NCI-H2196 (cell line): ENCODE results near the gene STRIP1.
"Not testable (repeated sequence)": the region's sequence is repeated elsewhere in the genome, so short reads cannot be mapped to it uniquely, and the experiment has no call there.

Experiments used
- DNase-seq: peaks from one replicate; lab custom pipeline; 2025; ENCODE audit not compliant: unreplicated experiment; lab: John Stamatoyannopoulos, UW

Gene STRIP1

DNA sequence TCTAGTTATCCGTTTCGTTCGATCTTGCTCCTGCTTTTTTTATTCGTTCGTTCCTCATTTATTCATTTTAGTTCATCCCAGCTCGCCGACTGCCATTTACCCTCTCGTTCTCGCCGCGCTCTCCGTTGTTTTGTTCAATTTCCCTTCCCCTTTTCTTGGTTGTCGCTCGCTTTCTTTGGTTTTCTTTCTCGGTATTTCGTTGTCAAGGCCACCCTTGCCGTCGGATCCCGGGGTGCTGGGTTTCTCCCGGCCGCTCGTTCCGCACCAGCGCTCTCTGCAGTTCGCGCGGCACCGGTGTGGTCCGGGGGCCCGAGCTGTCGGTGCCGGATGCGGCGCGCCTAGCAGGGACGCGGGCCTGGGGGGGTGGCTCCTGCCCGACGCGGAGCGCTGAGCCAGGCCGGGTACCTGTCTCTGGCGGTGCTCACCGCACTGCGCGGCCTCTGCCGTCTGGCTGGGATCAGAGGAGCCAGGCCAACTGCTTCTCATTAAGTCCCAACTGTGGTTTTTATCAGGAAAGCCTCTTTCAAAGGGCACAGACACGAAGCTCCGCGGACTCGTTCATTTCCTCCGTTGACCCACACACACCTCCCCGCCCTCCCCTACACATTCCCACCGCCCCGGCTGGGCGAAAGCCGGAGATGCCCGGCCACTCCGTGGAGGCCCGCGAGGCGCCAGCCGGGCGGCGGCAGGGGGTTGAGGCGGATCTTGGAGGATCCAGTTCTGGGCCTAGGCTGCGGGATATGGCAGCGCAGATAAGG lies 34.4 kb downstream of the STRIP1 start:
- DNase-seq = no peak

- no peak for DNase-seq
Measured at GRCh38 chr1:110069404-110070281, 35.2 kb downstream of the STRIP1 start.

- no peak for DNase-seq
Measured at GRCh38 chr1:110070282-110070669, 35.9 kb downstream of the STRIP1 start.

GRCh38 chr1:110070671-110071242 lies 36.3 kb downstream of the STRIP1 start, which contains the start of gene ALX3:
TSS of gene ALX3 (minus strand) at chr1:110070672. CDS start at chr1:110070612, 60 bp downstream.
- no peak for DNase-seq

DNA sequence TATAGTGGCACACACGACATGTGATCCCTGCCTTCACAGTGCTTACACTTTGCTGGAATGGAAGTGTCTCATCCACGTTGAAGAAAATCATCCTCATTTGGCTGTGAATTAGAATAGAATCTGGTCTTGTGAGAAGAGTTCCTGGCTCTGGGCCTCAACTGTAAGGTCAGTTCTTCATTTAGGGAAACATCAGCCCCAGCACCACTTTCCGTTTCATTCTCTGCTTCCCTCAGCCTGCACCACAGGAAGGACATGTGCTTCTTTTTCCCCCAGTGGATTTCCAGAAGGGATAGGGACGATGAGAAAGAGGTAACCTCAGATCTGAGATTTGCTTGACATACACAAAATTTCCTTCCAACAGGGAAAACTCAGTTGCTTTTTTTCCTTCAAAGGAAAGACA lies 39.7 kb downstream of the STRIP1 start:
- no peak for DNase-seq

DNA sequence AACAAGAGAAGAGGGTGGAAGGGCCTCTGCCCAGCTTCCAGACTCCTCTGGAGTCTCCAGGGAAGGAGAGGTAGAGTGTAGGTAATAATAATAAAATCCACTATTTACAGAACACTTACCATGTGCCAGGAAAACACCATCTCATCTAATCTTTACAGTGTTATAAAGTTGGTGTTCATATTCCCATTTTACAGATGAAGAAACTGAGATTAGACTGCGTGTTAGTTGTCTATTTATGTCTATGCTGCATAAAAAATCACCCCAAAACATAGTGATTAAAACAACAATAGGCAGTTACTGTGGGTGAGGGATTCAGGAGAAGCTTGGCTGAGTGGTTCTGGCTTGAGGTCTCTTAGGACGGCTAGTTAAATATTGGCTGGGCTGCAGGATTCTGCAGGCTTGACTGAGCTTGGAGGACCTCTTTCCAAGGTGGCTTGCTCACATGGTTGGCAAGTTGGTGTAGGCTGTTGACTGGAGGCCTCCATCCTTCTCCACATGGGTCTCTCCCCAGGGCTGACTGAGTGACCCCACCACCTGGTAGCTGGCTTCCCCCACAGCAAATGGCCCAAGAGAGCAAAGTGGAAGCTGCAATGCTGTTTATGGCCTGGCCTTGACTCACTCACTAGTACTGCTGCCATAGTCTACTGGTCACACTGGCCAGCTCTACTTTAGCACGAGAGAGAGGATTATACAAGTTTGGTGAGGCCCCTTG lies 42.5 kb downstream of the STRIP1 start:
- DNase-seq = no peak

GRCh38 chr1:110079995-110080394 lies 45.6 kb downstream of the STRIP1 start:
- DNase-seq = not testable (repeated sequence)

DNA sequence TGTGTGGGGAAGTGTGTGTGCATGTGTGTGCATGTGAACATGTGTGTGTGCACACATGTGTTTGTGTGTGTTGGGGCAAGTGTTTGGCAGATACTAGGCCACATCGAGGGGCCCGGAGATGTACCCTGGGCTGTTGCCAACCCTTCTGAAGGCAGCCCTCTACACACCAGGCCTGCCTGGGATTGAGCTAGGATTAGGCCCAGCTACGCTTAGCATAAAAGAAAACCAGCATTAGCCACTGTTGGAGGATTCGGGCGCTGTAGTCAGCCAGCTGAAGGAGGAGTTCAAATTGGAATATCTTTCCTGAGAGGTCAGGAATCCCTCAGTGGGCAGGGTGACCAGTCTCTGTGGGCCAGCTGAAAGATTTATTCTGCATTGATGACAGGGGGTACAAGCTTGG lies 46.6 kb downstream of the STRIP1 start:
- DNase-seq = no peak

DNA sequence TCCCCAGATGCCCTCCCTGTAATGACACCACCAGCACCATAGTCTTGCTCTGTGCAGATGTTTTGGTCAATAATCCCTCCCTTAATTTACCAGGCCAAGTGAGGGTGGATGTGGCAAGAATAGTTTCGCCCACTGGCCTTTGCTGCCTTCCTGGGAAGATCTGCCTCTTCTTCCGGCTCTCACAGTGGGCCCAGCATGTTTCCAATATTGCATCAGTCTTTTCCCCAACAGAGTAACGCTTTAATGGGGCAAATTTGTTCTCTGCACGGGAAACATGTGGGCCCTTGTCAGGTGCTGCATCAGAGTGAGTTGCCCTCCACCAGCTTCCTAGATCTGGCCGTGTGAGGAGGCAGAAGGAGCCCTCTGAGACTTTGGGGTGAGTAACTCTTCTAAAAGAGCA lies 48.1 kb downstream of the STRIP1 start:
- no peak for DNase-seq

GRCh38 chr1:110083061-110083865 lies 48.8 kb downstream of the STRIP1 start:
- no peak for DNase-seq

DNA sequence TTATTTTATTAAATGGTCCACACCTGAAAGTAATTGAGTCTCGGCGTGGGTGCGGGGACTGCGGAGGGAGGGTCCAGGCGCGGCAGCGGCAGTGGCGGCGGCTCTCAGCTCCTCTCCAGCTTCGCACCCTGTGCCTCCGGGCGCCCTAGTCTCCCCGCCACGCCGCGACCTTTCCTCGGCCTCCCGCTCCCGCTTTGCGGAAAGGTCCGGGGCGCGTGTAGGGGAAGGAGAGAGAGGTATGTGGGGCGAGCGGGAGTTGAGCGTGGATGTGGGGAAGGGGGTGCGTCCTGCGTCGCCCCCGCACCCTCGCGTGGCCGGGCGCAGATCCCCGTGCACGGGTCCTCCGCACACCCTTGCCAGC lies 49.4 kb downstream of the STRIP1 start:
- DNase-seq = no peak

- no peak for DNase-seq
Measured at GRCh38 chr1:110084227-110085078, 50.0 kb downstream of the STRIP1 start.

- DNase-seq = no peak
Measured at GRCh38 chr1:110085671-110086070, 51.2 kb downstream of the STRIP1 start.

- no peak for DNase-seq
Measured at GRCh38 chr1:110086961-110087360, 52.5 kb downstream of the STRIP1 start.

DNA sequence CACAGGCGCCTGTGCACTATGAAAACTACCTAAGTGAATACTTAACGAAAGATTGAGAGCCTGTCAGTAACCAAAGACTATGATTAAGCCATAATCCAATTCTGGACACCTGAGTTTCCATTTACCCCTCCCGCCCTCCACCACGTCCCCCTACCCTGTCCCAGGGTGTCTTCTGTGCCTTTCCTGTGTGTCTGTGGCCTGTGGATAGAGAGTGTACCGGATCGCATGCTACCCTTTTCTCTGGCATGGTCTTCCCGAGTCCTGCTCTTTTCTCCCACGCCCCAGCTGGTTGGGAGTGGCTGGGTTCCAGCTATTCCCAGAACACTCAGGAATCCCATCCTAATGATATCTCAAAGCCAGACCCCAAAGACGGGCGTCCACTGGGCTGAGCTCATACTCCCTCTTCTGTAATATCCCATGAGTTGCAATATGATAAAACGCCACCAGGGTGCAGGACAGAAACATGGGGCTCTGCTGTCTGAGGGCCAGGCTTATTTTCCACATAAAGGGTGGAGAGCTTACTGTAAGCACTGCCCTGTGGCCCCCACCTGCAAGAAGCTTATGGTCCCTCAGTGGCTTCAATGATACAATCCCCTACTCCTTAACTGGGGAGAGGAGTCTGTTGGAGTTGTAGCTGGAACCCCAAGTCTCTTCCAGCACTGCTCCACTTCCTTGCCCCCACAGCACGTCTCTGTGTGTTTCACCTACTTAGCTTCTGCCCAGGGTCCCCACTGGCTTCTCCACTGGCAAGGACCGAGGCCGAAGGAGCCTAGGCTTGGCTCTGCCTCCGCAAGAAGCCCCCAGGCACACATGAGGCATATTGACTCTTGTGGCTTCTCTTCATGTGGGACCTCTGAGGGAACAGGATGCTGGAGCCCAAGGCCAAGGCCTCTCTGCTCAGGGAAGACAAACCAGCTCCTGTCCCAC lies 53.7 kb downstream of the STRIP1 start:
- DNase-seq = peak; percentile 79

- DNase-seq = no peak
Measured at GRCh38 chr1:110088739-110089316, 54.4 kb downstream of the STRIP1 start.

DNA sequence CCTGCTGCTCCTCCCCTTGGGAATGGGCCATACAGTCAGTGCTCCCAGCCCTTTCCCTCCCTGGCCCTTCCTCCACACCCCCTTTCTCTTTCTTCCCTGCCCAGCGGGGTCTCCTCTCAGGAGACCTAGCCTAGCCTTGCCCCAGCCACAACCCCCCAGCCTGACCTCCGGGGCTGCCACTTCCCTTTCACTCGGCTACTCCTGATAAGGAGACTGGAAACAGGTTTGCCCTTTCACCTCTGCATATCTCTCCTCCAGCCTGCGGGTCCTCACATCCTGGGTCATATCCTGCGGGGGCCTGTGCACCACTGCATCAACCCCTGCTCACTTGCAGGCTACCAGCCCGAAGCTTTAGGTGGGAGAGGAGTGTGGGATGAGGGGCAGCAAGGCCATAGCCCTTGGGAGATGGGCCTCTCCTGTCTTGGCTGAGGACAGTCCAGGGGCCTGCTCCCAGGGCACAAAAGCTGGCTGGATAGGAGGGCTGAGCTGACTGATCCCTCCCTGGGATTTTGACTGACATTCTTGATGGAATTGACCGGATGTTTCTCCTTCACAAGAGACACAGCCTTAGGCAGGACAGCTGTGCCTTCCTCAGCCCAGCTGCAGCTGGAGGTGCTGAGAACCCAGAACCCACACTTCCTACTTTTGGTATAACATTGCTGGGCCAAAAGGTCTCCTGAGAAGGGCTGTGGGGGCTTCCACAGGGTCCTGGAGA lies 55.3 kb downstream of the STRIP1 start:
- DNase-seq = no peak
